Medulla oblongata (tissue), 1 donor: ENCODE results near the gene EXOG.

Source experiments
- DNase-seq: peaks from one replicate; pipeline ENCODE4 v3.0.0-alpha.2; 2015; ENCODE audit errors: extremely low spot score

EXOG gene

DNA sequence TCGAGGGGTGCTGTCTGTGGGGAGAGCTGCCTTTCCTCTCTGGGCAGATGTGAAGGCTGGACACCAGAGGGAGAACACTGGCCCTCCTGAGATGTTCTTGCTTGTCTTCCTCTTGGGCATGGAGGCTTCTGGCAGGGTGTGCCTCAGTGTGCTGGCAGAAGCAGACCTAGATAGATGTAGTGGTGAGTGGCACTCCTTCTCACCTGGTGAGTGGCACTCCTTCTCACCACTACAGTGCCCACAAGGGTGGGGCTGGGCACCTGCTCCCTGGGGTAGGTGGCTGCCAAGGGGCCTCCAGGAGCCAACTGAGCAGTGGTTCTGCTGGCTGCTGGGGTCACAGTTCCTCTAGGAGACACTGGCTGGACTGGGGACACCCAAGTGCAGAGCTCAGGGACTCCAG is 23.8 kb upstream of the EXOG start:
- no peak for DNase-seq

DNA sequence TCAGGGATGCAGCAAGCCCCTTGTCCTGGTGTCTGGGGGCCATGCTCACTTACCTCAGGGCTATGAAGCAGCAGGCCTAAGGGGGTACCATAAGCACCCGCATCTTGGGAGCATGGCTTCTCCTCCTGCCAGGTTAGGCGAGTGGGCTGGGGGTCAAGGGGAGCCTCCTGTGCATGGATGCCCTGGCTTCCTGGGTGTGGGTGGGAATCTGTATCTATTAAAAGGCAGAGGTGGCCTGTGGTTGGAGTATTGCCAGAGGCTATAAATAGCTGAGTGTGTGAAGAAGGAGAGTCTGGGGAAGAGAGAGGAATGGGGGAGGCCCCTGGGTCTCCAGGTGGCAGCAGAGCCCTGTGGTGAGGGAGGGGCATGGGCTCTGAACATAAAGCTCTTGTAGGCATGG is 22.9 kb upstream of the EXOG start:
- DNase-seq: no peak

DNA sequence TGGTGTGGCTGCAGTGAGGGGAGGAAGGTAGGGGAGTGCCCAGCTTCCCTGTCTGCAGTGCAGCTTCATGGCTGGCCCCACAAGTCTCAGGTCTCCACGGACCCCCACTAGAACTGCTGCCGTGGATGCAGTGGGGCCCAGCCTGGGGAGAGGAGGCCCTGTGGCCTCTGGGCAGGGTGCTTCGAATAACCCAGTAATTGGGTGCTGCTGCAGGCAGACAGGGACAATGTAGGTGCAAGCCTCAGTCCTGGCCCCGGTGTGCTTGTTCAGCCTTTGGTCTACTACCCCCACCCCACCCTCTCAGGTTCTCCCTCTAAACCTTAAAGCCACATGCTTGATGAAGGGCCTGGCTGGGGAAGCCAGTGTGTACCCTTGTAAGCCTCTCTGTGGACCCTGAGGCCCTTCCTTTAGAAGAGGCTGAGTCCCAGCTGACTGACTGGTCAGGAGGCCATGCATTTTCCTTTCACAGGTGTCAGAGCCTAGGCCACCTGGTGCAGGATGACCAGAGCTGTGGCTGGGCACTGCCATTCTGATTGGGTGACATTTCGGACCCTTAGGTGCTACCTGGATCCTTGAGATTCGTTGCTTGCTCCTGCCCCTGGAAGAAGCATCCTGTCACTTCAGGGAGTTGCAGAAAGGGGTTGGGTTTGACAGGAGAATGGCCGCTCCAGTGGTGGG is 21.1 kb upstream of the EXOG start:
- no peak for DNase-seq

DNA sequence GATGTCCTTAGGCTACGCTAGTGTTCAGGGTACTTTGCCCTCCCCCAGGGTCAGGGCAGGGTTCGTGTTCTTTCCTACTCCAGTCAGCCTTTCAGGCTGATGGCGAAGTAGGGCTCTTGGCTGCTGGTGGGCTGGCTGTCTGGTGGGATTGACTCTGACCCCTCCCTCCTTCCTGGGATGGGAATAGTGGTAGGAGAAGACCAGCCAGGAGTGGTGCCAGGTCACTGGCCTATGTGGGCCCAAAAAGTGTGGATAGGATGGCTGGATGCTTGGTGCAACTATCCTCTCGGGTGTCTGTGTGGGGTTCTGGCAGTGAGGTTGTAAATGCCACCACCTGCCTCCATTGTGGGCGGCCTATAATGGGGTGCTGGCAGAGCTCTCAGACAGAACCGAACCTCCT is 20.4 kb upstream of the EXOG start:
- DNase-seq: no peak

DNA sequence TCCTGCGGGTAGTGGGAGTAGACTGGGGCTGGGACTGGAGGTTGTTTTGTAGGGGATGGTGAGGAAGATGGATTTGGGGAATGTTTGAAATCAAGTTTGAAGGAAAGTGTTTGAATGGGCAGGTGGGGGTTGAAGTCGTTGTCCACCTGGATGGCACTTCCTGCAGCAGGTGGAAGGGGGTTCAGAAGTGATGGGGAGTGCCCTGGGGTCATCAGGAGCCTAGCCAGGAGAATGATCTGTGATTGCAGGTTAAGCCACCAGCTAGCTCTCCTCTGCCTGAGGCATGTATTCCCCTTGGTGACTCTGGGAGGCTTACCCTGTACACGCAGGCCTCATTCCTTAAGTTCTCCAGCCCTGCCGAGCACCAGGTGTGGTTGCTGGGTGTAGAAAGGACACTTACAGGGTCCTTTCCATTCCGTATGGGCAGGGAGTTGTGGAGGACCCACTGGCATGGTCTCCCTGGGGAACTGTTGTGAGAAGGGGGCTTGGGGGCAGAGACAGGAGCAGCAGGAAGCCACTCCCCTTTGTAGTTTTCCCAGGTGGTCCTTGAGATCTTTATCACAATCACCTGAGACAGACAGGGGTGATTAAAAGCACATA is 19.9 kb upstream of the EXOG start:
- DNase-seq: no peak

DNA sequence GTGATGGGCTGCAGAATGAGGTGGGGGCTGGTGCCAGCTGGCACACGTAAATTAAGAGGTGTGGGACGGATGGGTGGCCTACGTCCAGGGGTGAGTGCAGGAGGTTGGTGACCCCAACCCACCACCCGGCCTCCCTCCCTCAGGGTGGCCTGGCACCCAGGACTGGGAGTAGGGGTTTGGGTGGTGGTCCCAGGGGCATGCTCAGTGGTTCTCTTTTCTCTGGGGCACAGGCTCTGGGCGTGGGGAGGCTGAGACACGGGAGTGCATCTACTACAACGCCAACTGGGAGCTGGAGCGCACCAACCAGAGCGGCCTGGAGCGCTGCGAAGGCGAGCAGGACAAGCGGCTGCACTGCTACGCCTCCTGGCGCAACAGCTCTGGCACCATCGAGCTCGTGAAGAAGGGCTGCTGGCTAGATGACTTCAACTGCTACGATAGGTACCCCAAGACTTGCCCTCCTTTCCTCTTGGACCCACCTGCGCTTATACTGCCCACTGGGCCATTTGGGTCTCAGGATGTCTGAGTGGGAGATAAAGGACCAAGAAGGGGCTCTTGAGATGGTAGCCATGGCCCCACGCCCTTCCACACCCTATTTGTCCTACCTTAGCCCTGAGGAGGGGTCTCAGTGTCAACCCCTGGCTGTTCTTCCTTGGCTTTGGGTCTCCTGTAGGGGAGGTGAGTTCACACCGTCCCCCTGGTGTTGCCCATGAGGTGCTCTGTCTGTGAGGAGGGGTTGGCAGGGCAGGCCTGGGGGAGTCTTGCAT is 18.9 kb upstream of the EXOG start:
- no peak for DNase-seq

DNA sequence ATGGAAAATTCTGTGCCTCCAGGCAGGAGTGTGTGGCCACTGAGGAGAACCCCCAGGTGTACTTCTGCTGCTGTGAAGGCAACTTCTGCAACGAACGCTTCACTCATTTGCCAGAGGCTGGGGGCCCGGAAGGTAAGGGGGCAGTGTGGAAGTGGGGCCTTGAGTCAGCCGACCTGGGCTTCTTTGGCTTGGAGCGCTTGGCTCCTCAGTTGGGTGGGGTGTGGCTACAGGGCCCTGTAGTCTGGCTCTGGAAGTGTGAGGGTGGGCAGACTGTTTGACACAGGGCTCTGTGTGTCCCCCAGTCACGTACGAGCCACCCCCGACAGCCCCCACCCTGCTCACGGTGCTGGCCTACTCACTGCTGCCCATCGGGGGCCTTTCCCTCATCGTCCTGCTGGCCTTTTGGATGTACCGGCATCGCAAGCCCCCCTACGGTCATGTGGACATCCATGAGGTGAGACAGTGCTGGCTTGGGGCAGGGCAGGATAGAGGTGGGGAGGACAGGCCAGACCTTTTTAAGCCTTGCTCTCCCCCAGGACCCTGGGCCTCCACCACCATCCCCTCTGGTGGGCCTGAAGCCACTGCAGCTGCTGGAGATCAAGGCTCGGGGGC is 18.2 kb upstream of the EXOG start:
- DNase-seq: no peak

DNA sequence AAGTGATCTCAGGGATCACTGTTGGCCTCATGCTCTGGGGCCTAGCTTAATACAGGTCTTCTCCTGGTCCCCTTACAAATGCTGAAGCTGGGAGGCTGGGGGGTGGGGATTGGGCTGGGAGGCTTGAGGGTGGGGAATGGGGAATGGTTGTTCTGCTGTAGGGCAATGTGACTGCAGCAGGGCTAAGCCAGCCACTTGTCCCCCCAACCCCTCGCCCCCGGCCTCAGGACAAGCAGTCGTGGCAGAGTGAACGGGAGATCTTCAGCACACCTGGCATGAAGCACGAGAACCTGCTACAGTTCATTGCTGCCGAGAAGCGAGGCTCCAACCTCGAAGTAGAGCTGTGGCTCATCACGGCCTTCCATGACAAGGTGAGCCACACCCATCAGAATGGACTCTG is 17.2 kb upstream of the EXOG start:
- no peak for DNase-seq

DNA sequence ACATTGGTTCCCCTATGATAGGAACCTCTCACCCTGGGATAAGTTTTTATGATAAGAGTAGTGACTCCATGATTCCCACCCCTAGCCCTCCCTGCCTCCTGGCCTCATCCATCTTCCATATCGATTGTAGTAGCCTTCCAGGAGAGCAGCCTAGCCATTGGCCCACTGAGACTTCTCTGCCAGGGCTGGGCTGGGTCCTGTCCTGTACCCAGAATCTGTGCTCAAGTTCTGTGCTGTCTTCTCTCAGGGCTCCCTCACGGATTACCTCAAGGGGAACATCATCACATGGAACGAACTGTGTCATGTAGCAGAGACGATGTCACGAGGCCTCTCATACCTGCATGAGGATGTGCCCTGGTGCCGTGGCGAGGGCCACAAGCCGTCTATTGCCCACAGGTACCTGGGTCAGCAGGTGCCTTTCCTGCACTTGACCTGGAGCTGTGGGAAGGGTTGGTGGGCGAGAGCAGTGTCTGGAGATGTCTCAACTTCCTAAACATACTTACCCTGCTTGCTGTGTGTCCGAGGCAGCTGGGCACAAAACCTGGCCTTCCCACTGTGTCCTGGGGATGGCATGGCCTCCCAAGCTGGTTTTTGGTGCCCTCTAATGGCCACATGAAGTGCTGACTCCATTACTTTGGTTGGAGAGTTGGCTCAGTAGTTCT is 16.6 kb upstream of the EXOG start:
- DNase-seq: peak; percentile 89

DNA sequence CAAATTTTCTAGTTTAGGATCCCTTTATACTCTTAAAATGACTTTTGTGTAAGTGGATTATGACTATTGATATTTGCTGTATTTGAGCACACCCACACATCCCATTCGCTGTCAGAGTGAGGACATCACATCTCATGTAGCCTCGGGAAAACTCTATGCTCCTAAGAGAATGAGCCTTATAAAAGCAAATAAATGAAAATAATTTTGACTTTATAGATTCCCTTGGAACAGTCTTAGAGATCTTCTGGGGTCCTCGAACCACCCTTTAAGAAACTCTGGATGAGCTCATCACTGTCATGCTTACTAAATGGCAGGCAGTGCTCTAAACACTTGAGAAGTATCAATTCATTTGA is 16.1 kb upstream of the EXOG start:
- DNase-seq: no peak

DNA sequence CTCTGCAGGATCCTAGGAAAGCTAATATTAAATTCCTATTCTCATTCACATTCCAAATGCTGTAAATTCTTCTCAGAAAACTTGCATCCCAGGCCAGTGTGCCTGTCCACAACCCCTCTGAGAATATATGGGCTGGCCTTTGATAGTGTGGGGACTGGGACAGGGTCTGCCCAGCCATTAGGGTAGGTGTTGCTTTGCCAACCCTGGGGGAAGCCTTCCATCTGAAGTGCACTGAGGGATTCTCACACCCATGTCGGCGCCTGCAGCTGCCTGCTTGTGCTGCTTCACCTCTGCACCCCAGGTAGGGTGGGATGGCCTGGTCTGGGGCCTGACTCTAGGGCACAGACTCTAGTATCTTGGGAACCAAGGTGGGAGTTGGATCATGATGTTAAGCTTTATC is 15.2 kb upstream of the EXOG start:
- DNase-seq: no peak

DNA sequence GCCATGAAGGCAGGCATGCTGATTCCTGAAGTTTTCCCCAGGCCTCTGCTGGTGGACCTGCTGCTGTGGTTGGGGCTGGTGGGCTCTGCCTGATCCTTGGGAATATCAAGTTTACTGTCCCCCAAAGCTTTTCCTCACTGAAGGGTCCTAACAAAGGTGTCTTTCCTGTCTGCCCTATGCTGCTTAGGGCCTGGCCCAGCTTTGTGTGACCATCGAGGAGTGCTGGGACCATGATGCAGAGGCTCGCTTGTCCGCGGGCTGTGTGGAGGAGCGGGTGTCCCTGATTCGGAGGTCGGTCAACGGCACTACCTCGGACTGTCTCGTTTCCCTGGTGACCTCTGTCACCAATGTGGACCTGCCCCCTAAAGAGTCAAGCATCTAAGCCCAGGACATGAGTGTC is 13.2 kb upstream of the EXOG start:
- DNase-seq: no peak

DNA sequence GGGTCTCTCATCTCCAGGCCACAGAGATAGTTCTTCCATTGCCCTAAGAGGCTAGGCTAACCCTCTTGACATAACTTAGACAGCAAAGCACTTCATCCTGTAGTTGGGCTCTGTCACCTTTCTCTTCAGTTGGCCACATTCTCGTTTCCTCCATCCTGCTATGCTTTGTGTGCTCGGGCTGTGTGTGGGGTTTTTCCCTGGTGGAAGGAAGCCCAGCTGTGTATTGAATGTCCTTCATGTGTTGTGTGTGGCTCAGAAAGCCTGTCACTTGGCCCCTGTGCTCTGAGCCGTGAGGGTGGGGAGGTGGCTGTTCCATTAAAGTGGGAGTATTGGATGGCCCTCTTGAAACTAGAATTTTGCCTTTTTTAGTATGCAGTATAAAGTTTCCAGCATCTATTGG is 8.8 kb upstream of the EXOG start:
- no peak for DNase-seq

DNA sequence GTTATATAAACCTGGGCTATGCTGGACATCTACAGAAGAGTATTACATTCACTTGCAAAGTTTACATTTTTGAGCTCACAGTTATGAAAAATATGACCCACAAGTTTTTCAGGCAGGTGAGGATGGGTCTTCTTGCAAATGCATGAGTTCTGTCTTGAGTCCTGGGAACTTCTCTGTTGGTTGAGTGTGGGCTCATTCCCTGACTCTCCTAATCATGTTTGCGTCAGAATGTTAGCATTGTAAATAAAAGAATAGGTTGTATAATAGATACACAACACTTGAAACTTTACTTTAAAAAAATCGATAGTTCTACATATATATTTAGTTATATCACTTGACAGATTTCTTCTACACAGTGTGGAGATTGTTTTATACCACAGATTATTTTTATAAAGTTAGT is 7.2 kb upstream of the EXOG start:
- no peak for DNase-seq

DNA sequence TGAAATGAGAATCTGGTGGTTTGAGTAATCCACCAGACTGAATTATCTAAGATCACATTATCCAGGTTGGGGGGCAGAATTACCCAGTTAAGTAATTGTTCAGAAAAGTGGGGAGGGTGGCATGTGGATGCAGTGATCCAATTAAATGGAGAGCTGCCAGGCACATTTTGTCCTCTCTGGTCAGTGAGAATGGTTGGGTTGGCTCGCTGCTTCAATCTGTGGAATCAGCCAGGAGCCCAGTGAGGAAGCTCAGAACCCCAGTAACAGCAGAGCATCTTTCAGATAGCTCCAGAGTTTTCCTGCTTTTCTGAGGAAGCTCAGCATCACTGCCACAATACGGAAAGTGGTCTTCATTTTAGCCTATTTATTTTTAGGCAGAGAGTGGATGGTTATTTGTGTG is 6.4 kb upstream of the EXOG start:
- DNase-seq: peak; percentile 21

DNA sequence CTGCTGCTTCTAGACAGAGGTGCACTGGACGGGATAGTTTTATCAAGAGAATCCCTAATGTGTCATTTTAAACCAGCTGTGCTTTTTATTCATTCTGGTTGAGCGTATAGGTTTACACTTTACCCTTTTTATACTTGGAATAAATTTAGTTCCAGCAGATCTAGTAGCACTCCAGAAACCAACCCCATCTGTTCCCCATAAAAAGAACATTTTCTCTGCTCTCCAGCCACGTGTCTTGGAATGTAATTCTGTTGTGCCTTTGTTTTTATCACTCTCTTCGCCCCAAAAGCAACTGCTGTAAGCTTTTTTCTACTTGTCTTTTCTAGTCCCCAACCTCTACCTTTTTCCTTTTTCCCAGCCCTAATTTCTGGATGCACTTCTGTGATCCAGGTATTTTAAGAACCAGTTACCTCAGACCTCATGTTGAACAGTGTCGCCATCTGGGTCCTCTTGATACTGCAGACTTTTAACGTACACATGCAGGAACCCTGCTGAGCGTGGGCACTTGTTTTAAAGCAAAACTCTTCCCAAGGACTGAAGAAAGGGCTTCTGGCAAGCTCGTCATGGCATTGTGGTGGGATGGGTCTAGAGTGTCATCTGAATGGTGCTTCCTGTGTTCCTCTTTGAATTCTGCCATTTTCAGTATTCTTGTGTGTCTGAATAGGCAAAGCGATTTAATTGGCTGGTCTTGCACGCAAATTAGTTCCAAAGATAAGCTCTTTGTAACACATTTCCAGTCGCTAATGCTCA is 5.7 kb upstream of the EXOG start:
- DNase-seq: no peak

DNA sequence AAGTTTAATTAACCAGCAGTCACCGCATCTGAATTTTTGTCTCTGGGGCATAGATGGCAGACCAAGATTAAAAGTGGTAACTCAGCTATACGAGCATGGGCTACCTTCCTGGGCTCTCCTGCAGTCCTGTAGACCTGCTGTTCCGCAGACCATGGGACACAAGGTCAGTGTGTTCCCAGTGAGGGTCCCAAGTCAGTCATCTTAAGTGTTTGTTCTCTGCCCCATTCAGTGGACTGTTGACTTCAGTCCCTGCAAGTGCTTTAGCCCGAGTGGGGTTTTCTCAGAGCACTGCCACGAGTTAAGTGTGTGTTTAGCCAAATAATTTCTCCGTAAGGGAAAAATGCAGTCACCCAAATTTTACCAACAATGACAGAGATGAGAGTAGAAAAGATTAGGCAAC is 4.9 kb upstream of the EXOG start:
- no peak for DNase-seq

DNA sequence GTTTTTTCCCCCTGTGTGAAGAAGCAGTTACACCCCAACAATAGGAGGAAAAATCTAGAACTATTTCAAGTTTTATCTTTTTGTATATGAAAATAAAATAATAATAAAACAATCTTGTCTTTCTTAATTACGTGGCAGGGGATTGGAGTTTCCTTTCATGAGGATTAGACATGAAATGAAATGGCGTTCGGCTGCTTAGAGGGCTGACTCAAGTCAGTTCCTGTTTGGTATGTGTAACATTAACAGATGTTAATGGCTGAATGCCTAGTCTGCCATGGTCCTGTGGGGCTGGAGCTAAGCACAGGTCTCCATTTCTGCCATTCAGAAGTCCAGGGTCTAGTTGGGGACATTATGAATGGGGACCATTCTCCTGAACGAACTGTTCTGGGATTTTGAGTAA is 3.1 kb upstream of the EXOG start:
- no peak for DNase-seq

DNA sequence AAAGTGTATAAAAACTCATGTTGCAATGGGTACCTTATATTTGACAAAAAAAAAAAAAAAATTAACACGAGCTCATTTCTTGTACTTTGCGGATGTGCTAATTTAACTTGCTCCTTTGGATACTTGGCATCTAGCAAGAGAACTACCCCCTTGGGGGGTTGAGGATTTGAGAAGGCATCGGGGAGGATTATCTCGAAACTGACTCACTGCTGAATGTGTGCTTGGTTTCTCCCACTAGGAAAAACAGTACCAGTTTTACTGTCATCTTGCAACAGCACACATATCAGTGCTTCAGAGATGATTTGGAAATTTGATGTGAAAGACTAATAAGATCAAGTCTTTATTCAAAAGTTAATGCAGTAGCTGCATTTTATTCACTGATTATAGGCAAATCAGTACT is 891 bp downstream of the EXOG start:
- no peak for DNase-seq

DNA sequence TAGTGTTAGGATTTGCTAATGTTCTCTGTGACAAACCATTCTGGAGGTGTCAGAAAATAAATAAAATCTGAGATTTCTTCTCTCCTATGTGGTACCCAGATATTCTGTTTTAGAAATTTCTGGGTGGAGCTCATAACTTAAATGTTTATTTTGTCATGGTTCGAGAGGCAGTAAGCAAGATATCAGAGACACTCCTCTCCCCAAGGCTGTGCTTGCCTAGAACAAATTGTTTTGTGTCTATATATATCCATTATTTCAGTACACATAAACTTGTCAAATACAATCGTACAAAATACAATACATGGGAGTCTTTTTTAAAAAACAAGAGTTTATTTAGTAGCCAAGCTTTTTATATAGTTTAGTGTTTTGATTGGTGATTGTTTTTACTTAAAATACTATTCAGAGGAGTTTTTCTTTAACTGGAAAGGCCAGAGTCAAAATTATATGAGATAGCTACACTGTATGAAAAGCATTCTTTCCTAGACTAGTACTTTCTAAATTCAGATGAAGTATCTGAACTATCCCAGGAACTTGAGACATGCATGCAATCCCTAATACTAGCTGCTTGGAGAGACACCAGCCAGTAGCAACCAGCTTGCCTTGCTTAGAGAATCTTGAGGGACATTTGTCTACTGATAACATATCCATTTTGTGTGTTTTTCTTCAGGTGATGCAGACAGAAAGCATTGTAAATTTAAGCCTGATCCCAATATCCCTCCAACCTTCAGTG is 4.7 kb downstream of the EXOG start:
- DNase-seq: no peak

DNA sequence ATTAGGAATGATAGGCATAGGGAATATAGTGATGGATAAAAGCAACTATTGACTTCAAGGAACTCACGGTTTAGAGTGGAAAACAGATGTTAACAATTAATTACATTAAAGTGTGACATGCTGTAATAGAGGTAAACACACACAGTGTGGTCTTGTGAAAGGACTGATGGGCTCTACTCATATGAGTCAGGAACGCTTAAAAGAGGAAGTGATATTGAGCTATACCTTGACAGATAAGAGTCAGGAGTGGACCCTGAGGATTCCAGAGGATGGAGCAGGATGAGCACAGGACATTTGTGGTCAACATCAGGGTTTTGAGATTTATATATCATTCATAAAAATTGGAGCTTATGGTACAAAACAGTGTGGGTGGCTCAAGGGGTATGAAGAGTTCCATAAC is 11.0 kb downstream of the EXOG start:
- no peak for DNase-seq
